GM12891 (cell line): ENCODE data around the gene SCT. TPM values are rescaled to one million over a fixed set of nuclear protein-coding genes. Genes with fewer than 3 reads are reported as not detected.

Experiments used
- DNase-seq: peaks from one replicate; pipeline ENCODE4 v3.0.0; 2011; ENCODE audit warnings: low spot score; ENCODE audit not compliant: insufficient read length
- FAIRE-seq: peaks from 2 replicates; lab custom pipeline; 2011; peaks lifted over from hg19 to GRCh38; lab: Jason Lieb, UNC
- PAX5 ChIP-seq: IDR thresholded peaks from 2 replicates; pipeline ENCODE4 v1.6.1; 2011; ENCODE audit warnings: low read length, moderate library complexity, mild to moderate bottlenecking; ENCODE audit not compliant: insufficient read depth, severe bottlenecking
- POLR2A ChIP-seq: IDR thresholded peaks from 2 replicates; pipeline ENCODE4 v1.6.1; 2011; ENCODE audit warnings: low read depth, low read length, control low read depth
- POLR2AphosphoS5 ChIP-seq: IDR thresholded peaks from 2 replicates; pipeline ENCODE4 v1.6.1; 2011; ENCODE audit warnings: low read depth, low read length, control low read depth
- POU2F2 ChIP-seq: IDR thresholded peaks from 2 replicates; pipeline ENCODE4 v1.6.1; 2011; ENCODE audit warnings: low read depth, mild to moderate bottlenecking, control low read depth, low read length, moderate library complexity
- SPI1 ChIP-seq: IDR thresholded peaks from 2 replicates; pipeline ENCODE4 v1.6.1; 2011; ENCODE audit warnings: low read depth, low read length, control low read depth
- TAF1 ChIP-seq: IDR thresholded peaks from 2 replicates; pipeline ENCODE4 v1.6.1; 2011; ENCODE audit warnings: low read depth, low read length, control low read depth
- polyA plus RNA-seq: library from polyadenylated mRNA; unstranded; fragments of >200 nt; gene quantifications from one replicate; pipeline ENCODE4 v1.2.1, GENCODE V29; 2012; ENCODE audit warnings: low read depth, missing spikeins, inconsistent platforms; ENCODE audit not compliant: missing spikeins

Gene SCT, protein sequence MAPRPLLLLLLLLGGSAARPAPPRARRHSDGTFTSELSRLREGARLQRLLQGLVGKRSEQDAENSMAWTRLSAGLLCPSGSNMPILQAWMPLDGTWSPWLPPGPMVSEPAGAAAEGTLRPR
- polyA plus RNA-seq, result not detected

DNA sequence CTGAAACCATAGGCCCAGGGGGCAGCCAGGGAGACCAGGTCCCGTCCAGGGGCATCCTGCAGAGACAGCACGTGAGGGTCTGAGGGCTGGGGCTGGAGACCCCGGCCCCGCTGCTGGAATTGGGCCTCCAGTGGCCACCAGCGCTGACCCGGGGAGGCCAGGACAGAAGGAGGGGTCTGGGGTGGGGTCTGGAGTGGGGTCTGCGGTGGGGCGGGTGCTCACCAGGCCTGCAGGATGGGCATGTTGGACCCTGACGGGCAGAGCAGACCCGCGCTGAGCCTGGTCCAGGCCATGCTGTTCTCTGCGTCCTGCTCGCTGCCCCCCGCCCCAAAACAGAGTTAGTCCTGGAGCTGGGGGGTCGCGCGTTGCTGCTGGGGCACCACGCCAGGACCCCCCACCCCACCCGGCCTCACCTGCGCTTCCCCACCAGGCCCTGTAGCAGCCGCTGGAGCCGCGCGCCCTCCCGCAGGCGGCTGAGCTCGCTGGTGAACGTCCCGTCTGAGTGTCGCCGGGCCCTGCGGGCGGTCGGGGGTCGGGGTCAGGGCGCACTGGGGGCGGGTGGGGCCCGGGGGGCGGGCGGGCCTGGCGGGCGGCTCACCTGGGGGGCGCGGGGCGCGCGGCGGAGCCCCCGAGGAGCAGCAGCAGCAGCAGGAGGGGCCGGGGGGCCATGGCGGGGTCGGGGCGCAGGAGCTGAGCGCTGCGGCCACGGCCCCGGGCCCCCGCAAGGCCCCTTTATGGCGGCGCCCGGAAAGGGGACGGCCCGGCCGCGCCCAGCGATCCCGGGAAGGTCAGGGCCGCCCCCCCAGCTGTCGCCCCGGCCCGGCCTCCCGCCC, at the start of gene SCT:
Gene SCT (minus strand): TSS at position 707 of the 833 bp plus-strand sequence. CDS start 38 bp downstream, at position 669.
- no peak for FAIRE-seq
- DNase-seq, result no peak
- TF ChIP-seq POLR2A (no peak), SPI1 (no peak), TAF1 (no peak)

DNA sequence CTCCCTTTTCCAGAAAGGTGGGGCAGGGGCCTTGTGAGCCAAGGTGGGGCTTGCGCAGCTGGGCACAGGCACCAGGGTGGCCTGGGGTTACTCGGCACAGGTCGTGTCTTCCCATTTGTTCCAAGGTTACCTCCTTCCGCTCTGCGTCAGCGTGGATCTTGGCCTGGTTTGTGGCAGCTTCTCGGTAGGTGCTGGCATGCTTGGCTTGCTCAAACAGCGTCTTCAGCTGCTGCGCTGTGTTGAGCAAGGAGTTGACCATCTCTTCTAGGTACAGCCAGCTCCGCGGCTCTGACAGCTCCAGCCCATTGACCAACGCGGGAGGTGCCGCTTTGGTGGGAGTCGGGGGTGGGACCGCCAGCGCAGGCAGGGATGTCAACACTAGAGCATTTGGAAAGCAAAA, 47.4 kb upstream of the SCT start:
- no peak for FAIRE-seq
- no peak for TF ChIP-seq POLR2A
- TF ChIP-seq SPI1, result no peak
- no peak for DNase-seq

DNA sequence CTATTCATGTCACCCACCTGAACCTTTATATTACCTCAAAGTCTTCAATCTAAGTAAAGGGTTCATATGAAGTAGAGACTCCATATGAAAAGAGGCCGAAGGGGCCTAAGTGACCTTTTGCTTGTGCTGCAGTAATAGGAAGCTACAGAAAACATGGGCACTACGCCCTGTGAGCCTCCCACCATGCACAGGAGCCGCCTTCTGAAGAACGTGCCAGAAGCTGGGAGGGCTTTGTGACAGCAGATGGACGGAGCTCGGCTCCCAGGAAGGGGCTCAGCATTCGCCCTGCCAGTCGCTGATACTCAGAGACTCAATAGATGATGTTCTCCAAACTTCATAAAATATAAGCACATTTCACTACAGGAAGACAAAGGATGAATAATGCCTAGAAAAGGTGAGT, 46.9 kb upstream of the SCT start:
- TF ChIP-seq PAX5 (no peak), POLR2A (no peak), TAF1 (no peak)
- FAIRE-seq, result no peak
- no peak for DNase-seq

DNA sequence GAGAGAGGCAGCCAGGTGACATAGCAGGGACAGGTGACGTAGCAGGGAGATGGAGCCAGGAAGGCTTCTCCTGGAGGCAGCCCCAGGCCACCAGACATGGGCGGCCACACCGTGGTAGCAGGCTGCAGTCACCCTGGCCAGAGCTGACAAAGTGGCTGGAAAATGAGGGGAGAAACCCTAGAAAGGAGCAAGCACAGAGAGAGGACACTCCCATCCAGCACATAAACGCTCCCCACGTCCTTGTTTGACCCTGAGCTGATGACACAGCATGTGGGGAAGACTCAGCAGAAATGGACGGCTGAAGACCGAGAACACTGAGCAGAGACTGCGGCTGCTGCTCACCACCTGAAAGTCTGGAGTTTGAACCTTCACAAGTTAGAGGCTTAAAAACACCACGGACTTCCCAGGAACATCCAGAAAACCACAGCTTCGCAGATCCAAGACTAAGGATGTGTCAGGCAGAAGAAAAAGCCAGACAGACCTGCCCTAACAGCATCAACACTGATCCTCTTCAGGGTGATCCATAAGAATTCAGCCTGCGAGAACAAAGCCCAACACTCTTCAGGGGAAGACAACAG, 38.8 kb upstream of the SCT start:
- DNase-seq, result no peak
- TF ChIP-seq PAX5 (no peak), POLR2AphosphoS5 (no peak), POU2F2 (no peak), POLR2A (no peak), SPI1 (no peak), TAF1 (no peak)
- FAIRE-seq, result no peak

DNA sequence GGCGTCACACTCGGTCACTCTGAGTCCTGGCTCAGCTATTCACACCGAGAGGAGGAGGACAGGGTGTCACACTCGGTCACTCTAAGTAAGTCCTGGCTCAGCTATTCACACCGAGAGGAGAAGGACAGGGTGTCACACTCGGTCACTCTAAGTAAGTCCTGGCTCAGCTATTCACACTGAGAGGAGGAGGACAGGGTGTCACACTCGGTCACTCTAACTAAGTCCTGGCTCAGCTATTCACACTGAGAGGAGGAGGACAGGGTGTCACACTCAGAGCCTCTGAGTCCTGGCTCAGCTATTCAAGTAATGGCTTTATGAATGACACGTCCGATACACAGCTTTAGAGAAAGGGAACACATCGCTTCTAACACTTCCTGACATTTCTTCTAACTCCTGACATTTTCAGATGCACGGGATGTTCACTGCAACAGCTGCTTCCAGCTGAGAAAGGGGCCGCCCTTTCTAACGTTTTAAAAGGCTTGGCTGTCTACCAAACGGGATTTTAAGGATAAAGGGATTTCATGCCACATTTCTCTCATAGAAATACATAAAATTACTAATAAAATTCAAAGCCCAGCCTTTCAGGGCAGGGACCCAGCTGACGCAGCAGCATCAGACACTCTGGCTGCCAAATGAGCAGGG, 38.2 kb upstream of the SCT start:
- TF ChIP-seq SPI1 (no peak), POU2F2 (no peak), POLR2A (no peak), POLR2AphosphoS5 (no peak), TAF1 (no peak), PAX5 (no peak)
- DNase-seq (no peak), FAIRE-seq (no peak)

DNA sequence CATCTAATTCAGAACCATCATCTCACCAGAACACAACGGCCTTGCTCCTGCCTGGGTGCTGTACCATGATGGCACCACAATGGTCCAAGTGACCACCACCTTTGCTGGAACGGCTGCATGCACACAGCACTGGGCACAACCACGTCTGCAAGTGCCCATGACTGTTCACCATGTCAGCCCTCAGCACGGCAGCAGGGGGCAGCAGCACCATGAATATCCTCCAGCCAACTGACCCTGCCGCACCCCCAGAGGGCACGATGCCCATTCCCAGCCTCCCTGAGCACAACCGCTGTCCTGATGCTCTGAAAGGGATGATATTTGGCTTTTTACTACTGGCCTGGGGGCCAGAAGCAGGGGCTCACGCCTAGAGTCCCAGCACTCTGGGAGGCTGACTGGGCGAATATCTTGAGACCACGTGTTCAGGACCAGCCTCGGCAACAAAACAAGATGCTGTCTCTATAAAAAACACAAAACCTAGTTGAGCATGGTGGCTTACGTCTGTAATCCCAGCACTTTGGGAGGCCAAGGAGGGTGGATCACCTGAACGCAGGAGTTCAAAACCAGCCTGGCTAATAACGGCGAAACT, 35.8 kb upstream of the SCT start:
- TF ChIP-seq POLR2A, result no peak
- no peak for TF ChIP-seq TAF1
- no peak for TF ChIP-seq PAX5
- no peak for TF ChIP-seq POLR2AphosphoS5
- no peak for TF ChIP-seq POU2F2
- no peak for TF ChIP-seq SPI1
- FAIRE-seq (peak; percentile 96), DNase-seq (peak; percentile 76)

DNA sequence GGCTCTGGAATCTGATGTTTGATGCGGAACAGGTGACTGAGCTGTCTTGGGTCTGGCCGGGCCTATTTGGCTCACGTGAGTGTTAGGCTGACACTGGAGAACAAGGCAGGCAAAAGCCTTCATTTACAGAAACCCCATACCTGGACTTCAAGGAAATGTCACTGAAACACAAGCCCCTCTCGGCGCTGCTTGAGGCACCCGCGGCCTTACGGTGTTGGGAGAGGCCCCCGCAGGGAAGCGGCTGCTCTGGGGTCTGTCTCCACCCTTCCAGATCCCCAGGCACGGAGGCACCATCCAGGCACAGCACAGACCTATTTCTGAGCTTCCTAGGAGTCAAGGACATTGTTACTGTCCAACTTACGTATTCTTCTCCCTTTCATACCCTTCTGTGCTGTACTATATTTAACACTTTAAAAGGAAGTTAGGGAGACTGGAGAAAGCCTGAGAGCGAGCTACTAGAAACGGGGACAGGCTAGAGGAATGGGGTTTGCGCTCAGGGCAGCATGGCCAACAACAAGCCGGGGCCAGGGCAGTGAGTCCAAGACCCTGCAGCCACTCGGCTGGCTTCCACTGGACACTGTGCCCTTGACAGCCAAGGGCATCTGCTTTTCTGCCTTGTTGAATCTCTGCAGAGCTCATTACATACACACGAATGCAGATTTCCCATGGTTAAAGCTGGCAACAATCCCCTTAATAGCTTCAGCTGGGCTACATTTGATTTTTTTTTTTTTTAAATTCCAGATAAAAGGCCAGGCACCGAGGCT, 33.9 kb upstream of the SCT start:
- no peak for FAIRE-seq
- DNase-seq, result no peak
- TF ChIP-seq POLR2A, result no peak
- no peak for TF ChIP-seq TAF1
- TF ChIP-seq SPI1, result no peak
- TF ChIP-seq PAX5, result no peak
- TF ChIP-seq POU2F2, result no peak
- no peak for TF ChIP-seq POLR2AphosphoS5

DNA sequence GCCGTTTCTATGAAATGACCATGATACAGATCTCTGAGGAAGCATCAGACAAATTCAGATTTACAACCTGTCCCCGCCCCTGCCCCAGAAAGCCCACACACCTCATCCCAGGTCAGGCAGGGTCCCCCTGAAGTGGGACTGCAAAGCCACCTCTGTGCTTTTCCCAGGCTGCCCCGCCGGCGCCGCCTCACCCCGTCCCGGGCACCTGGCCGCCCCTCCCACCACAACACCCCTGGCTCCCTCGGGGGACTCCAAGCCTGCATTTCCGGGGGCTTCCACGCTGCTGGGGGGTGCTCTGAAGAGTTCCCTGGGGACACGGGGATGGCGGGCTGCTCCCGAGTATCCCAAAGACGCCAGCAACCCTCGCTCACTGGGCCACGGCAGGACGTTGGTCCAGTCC, 33.3 kb upstream of the SCT start:
- no peak for TF ChIP-seq PAX5
- TF ChIP-seq POLR2A, result no peak
- no peak for TF ChIP-seq POLR2AphosphoS5
- no peak for TF ChIP-seq TAF1
- no peak for TF ChIP-seq POU2F2
- no peak for TF ChIP-seq SPI1
- FAIRE-seq, result no peak
- DNase-seq, result no peak

DNA sequence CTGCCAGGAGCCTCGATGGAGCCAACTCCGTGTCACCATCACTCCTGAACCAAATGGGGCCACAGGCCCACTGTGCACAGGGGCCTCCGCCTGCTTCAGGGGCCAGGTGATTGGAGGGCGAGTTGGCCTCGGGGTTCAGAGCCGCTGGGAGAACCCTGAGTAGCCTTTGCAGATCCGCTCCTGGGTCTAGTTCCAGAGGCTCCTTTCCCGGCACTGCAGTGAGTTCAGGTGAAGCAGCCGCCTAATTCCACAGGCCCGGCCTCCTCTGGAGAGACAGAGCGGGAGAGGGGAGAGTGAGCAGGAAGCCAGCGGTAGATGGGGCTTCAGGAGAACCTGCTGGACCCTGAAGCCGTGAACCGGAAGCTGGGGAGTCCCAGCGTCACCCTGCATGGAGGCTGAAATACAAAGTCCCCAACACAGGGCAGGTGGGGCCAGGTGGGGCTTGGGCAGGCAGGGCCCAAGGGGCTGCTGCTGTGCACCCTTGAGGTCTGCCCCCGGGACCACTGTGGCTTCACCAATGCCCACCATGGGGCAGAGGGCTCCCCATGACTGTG, 32.6 kb upstream of the SCT start:
- TF ChIP-seq SPI1 (no peak), PAX5 (no peak), POLR2A (no peak), POU2F2 (no peak), POLR2AphosphoS5 (no peak), TAF1 (no peak)
- no peak for DNase-seq
- FAIRE-seq, result no peak
